GM23338 (cell line): Measurements from ENCODE around the gene PXYLP1. TPM values are rescaled to one million over a fixed set of nuclear protein-coding genes. Genes with fewer than 3 reads are reported as not detected.

ENCODE experiments used
- ATAC-seq: fragments of 200-7000 bp; cut with Tn5 transposase; 3 replicates; pipeline ENCODE4 v1.9.1; 2020
- DNase-seq: peaks from one replicate; pipeline ENCODE4 v3.0.0-alpha.2; 2015; ENCODE audit warnings: low spot score
- H2AFZ ChIP-seq: fragments of 200-600 bp; sonication (generic); 2 replicates; pipeline ENCODE4 v1.8.0; 2016; ENCODE audit warnings: antibody characterized with exemption, mild to moderate bottlenecking, moderate library complexity
- H3F3A ChIP-seq: fragments of 200-600 bp; sonication (generic); replicated peaks from 2 replicates; pipeline ENCODE4 v1.8.0; 2017; ENCODE audit warnings: antibody characterized with exemption, mixed run types, low read depth
- H3K27ac ChIP-seq: fragments of 200-600 bp; sonication (generic); 2 replicates; pipeline ENCODE4 v1.6.1; 2016; ENCODE audit warnings: low read depth
- H3K27me3 ChIP-seq: fragments of 200-600 bp; sonication (generic); 2 replicates; pipeline ENCODE4 v1.8.0; 2016; ENCODE audit warnings: mild to moderate bottlenecking, mixed run types, moderate library complexity; ENCODE audit not compliant: insufficient read depth
- H3K36me3 ChIP-seq: fragments of 200-600 bp; sonication (generic); 2 replicates; pipeline ENCODE4 v1.8.0; 2016; ENCODE audit warnings: mild to moderate bottlenecking; ENCODE audit not compliant: insufficient read depth
- H3K4me1 ChIP-seq: fragments of 200-600 bp; sonication (generic); 2 replicates; pipeline ENCODE4 v1.8.0; 2016; ENCODE audit warnings: mild to moderate bottlenecking, moderate library complexity; ENCODE audit not compliant: insufficient read depth
- H3K4me2 ChIP-seq: fragments of 200-600 bp; sonication (generic); 2 replicates; pipeline ENCODE4 v1.7.1; 2017; ENCODE audit warnings: mixed run types
- H3K4me3 ChIP-seq: fragments of 200-600 bp; sonication (generic); 2 replicates; pipeline ENCODE4 v1.6.1; 2016; ENCODE audit warnings: mixed run types
- H3K79me2 ChIP-seq: fragments of 200-600 bp; sonication (generic); replicated peaks from 2 replicates; pipeline ENCODE4 v1.8.0; 2017; ENCODE audit warnings: mild to moderate bottlenecking; ENCODE audit not compliant: insufficient read depth
- H3K9me2 ChIP-seq: fragments of 200-600 bp; sonication (generic); 2 replicates; pipeline ENCODE4 v1.8.0; 2017; ENCODE audit not compliant: insufficient read depth
- H4K20me1 ChIP-seq: fragments of 200-600 bp; sonication (generic); replicated peaks from 2 replicates; pipeline ENCODE4 v1.8.0; 2017; ENCODE audit warnings: mild to moderate bottlenecking; ENCODE audit not compliant: insufficient read depth
- H3K27ac Mint-ChIP-seq: 2 replicates; pipeline ENCODE4 v1.8.0; 2020; ENCODE audit warnings: inconsistent platforms, mild to moderate bottlenecking, moderate library complexity, mixed read lengths
- H3K27me3 Mint-ChIP-seq: 3 replicates; pipeline ENCODE4 v1.8.0; 2022; ENCODE audit warnings: low read depth, mild to moderate bottlenecking, moderate library complexity, mixed read lengths, inconsistent platforms; ENCODE audit not compliant: insufficient read depth, poor library complexity
- H3K36me3 Mint-ChIP-seq: 3 replicates; pipeline ENCODE4 v1.8.0; 2021; ENCODE audit warnings: low read depth, mild to moderate bottlenecking, inconsistent platforms, moderate library complexity, mixed read lengths
- H3K4me1 Mint-ChIP-seq: 3 replicates; pipeline ENCODE4 v1.8.0; 2020; ENCODE audit warnings: mild to moderate bottlenecking, inconsistent platforms, mixed read lengths
- H3K4me3 Mint-ChIP-seq: 3 replicates; pipeline ENCODE4 v1.8.0; 2021; ENCODE audit warnings: moderate library complexity, mild to moderate bottlenecking, inconsistent platforms, mixed read lengths
- H3K9me3 Mint-ChIP-seq: 3 replicates; pipeline ENCODE4 v1.8.0; 2020; ENCODE audit warnings: moderate library complexity, mild to moderate bottlenecking, inconsistent platforms, mixed read lengths
- CREB1 ChIP-seq: fragments of 250-450 bp; sonication (Bioruptor Pico); IDR thresholded peaks from 2 replicates; pipeline ENCODE4 v1.5.0; 2020; ENCODE audit warnings: low read depth, mild to moderate bottlenecking, moderate library complexity
- CTCF ChIP-seq, 2 experiments: fragments of 200-600 bp in 1 of 2; sonication (generic) in 1 of 2; conservative IDR thresholded peaks; 2 replicates each; pipeline versions ENCODE4 v1.5.1 to v1.6.1; 2016 to 2017; ENCODE audit warnings: antibody characterized with exemption in 2 of 2, low read depth in 2 of 2, mild to moderate bottlenecking in 2 of 2, moderate library complexity in 1 of 2
- EZH2 ChIP-seq: fragments of 200-600 bp; sonication (generic); IDR thresholded peaks from one replicate; pipeline ENCODE4 v1.8.0; 2017; ENCODE audit warnings: antibody characterized with exemption, mild to moderate bottlenecking, low read depth; ENCODE audit not compliant: unreplicated experiment
- JUNB ChIP-seq: IDR thresholded peaks from one replicate; pipeline ENCODE4 v1.6.1; 2016; ENCODE audit warnings: antibody characterized with exemption; ENCODE audit not compliant: unreplicated experiment
- NANOG ChIP-seq: IDR thresholded peaks from 2 replicates; pipeline ENCODE4 v1.6.1; 2016; ENCODE audit warnings: antibody characterized with exemption, borderline replicate concordance
- POLR2AphosphoS5 ChIP-seq: IDR thresholded peaks from 2 replicates; pipeline ENCODE4 v1.6.1; 2016; ENCODE audit warnings: antibody characterized with exemption, low read depth
- ZNF114 ChIP-seq: fragments of 250-450 bp; sonication (Bioruptor Pico); IDR thresholded peaks from 2 replicates; pipeline ENCODE4 v1.5.0; 2020; ENCODE audit warnings: mild to moderate bottlenecking, moderate library complexity
- ZNF331 ChIP-seq: fragments of 250-450 bp; sonication (Bioruptor Pico); IDR thresholded peaks from 2 replicates; pipeline ENCODE4 v1.5.0; 2020; ENCODE audit warnings: low read depth, mild to moderate bottlenecking, moderate library complexity
- polyA plus RNA-seq: library from polyadenylated mRNA; unstranded; fragments of >200 nt; fragmentation: Nextera tagmentation; extraction: Ambion mirVana; gene quantifications from 2 replicates; pipeline ENCODE4 v1.2.1, GENCODE V29; 2016
- total RNA-seq: library from RNA; depleted of rRNA; stranded (reverse); fragments of >200 nt; shearing (Covaris generic); gene quantifications from 2 replicates; pipeline ENCODE4 v1.2.3, GENCODE V29; 2014
- TF ChIP-seq, protein P1 (sequence below): fragments of 250-450 bp; sonication (Bioruptor Pico); IDR thresholded peaks from 2 replicates; pipeline ENCODE4 v1.5.0; 2020; ENCODE audit warnings: mild to moderate bottlenecking, moderate library complexity

The PXYLP1 gene
- total and polyA plus RNA-seq, 2 experiments from 2014 or later, result 8.9 to 20.1 TPM

DNA sequence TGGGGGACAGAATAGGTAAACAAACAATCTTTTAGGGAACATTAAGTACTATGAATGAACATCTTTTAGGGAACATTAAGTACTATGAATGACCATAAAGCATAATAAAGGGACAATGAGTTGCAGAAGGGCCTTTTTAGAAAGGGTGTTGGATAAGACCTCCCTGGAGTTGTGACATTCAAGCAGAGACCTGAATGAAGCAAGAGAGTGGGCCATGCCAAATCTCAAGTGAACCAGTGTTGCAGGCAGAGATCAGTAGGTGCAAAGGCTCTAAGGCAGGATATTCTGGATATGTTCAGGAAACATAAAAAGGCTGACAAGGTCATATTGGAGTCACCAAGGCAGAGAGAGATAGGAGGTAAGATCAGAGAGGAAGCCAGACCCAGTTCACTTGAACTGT lies 107.3 kb downstream of the PXYLP1 start:
- TF ChIP-seq ZNF331 (CRISPR knock-in tag) (no peak), CTCF (conservative IDR thresholded peaks at IDR 0.05; ENCODE audit: low read depth in 2 of 2) (no peak), ZNF114 (CRISPR knock-in tag) (no peak), NANOG (no peak), POLR2AphosphoS5 (no peak), EZH2 (no peak), JUNB (no peak), CREB1 (CRISPR knock-in tag) (no peak)
- TF ChIP-seq, protein P1, sequence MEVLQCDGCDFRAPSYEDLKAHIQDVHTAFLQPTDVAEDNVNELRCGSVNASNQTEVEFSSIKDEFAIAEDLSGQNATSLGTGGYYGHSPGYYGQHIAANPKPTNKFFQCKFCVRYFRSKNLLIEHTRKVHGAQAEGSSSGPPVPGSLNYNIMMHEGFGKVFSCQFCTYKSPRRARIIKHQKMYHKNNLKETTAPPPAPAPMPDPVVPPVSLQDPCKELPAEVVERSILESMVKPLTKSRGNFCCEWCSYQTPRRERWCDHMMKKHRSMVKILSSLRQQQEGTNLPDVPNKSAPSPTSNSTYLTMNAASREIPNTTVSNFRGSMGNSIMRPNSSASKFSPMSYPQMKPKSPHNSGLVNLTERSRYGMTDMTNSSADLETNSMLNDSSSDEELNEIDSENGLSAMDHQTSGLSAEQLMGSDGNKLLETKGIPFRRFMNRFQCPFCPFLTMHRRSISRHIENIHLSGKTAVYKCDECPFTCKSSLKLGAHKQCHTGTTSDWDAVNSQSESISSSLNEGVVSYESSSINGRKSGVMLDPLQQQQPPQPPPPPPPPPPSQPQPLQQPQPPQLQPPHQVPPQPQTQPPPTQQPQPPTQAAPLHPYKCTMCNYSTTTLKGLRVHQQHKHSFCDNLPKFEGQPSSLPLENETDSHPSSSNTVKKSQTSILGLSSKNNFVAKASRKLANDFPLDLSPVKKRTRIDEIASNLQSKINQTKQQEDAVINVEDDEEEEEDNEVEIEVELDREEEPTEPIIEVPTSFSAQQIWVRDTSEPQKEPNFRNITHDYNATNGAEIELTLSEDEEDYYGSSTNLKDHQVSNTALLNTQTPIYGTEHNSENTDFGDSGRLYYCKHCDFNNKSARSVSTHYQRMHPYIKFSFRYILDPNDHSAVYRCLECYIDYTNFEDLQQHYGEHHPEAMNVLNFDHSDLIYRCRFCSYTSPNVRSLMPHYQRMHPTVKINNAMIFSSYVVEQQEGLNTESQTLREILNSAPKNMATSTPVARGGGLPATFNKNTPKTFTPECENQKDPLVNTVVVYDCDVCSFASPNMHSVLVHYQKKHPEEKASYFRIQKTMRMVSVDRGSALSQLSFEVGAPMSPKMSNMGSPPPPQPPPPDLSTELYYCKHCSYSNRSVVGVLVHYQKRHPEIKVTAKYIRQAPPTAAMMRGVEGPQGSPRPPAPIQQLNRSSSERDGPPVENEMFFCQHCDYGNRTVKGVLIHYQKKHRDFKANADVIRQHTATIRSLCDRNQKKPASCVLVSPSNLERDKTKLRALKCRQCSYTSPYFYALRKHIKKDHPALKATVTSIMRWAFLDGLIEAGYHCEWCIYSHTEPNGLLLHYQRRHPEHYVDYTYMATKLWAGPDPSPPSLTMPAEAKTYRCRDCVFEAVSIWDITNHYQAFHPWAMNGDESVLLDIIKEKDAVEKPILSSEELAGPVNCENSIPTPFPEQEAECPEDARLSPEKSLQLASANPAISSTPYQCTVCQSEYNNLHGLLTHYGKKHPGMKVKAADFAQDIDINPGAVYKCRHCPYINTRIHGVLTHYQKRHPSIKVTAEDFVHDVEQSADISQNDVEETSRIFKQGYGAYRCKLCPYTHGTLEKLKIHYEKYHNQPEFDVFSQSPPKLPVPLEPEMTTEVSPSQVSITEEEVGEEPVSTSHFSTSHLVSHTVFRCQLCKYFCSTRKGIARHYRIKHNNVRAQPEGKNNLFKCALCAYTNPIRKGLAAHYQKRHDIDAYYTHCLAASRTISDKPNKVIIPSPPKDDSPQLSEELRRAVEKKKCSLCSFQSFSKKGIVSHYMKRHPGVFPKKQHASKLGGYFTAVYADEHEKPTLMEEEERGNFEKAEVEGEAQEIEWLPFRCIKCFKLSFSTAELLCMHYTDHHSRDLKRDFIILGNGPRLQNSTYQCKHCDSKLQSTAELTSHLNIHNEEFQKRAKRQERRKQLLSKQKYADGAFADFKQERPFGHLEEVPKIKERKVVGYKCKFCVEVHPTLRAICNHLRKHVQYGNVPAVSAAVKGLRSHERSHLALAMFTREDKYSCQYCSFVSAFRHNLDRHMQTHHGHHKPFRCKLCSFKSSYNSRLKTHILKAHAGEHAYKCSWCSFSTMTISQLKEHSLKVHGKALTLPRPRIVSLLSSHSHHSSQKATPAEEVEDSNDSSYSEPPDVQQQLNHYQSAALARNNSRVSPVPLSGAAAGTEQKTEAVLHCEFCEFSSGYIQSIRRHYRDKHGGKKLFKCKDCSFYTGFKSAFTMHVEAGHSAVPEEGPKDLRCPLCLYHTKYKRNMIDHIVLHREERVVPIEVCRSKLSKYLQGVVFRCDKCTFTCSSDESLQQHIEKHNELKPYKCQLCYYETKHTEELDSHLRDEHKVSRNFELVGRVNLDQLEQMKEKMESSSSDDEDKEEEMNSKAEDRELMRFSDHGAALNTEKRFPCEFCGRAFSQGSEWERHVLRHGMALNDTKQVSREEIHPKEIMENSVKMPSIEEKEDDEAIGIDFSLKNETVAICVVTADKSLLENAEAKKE (CRISPR knock-in tag), result no peak
- Histone ChIP-seq H3K27me3 (no peaks in the 10 kb centered on the region), H2AFZ (no peak overlapping the region), H3K27ac (no peak overlapping the region), H3K4me1 (peaks cover 8% of the 10 kb centered on the region), H4K20me1 (no peaks in the 10 kb centered on the region), H3K79me2 (no peaks in the 10 kb centered on the region), H3K4me2 (no peak overlapping the region), H3K9me2 (peaks cover 6% of the 10 kb centered on the region; the same call in 1 of the 2 replicates), H3K36me3 (no peaks in the 10 kb centered on the region), H3K4me3 (no peak overlapping the region), H3F3A (no peaks in the 10 kb centered on the region)
- no peak overlapping the region for H3K27ac Mint-ChIP-seq
- no peaks in the 10 kb centered on the region for H3K9me3 Mint-ChIP-seq
- peaks cover 17% of the 10 kb centered on the region for H3K4me1 Mint-ChIP-seq
- no peak overlapping the region for H3K4me3 Mint-ChIP-seq
- ATAC-seq (no peak), DNase-seq (no peak)
- H3K27me3 Mint-ChIP-seq, result peaks cover 5% of the 10 kb centered on the region
- H3K36me3 Mint-ChIP-seq, result no peaks in the 10 kb centered on the region
